Endothelial cell of umbilical vein (primary cell): ENCODE measurements around the gene CCDC85C. TPM values are rescaled to one million over a fixed set of nuclear protein-coding genes. Genes with fewer than 3 reads are reported as not detected.

ENCODE experiments used
- BruUV-seq: library from RNA; stranded (reverse); fragments of 400-500 nt; replicated peaks from 2 replicates; lab custom pipeline; 2021; lab: Mats Ljungman, UMichigan
- CTCF ChIA-PET: fragments of 300-600, 350-600 bp; sonication (Branson Sonifier 250); formaldehyde crosslinking; loops from one replicate; lab custom pipeline; 2021; ENCODE audit warnings: antibody characterized with exemption, inconsistent platforms; lab: Charles Lee
- POLR2A ChIA-PET: fragments of 300-600, 350-600 bp; sonication (Branson Sonifier 250); formaldehyde crosslinking; loops from one replicate; lab custom pipeline; 2021; ENCODE audit warnings: antibody characterized with exemption, inconsistent platforms; lab: Charles Lee
- DNase-seq: peaks from one replicate; pipeline ENCODE4 v3.0.0-alpha.2; 2011; ENCODE audit warnings: low read depth, low spot score
- FAIRE-seq: peaks from 2 replicates; lab custom pipeline; 2011; peaks lifted over from hg19 to GRCh38; lab: Jason Lieb, UNC
- H2AFZ ChIP-seq: 2 replicates; pipeline ENCODE4 v1.6.0; 2012; ENCODE audit warnings: low read depth, low read length, control low read depth, inconsistent platforms
- H3K27ac ChIP-seq: 2 replicates; pipeline ENCODE4 v1.5.1; 2011; ENCODE audit warnings: low read depth, mild to moderate bottlenecking, control low read depth, low read length, moderate library complexity; ENCODE audit not compliant: insufficient read depth
- H3K27me3 ChIP-seq, 2 experiments: 2 replicates each; pipeline versions ENCODE4 v1.6.0 to v1.6.1; 2011; ENCODE audit warnings: low read length in 2 of 2, mixed read lengths in 1 of 2; ENCODE audit not compliant: control insufficient read depth in 2 of 2, insufficient read depth in 2 of 2
- H3K36me3 ChIP-seq, 2 experiments: 2 replicates in 1 of 2; 3 replicates in 1 of 2; pipeline ENCODE4 v1.5.1; 2011; ENCODE audit warnings: low read length in 2 of 2, mild to moderate bottlenecking in 1 of 2, moderate library complexity in 1 of 2; ENCODE audit not compliant: control insufficient read depth in 2 of 2, insufficient read depth in 2 of 2; ENCODE audit errors: extremely low read depth in 1 of 2
- H3K4me1 ChIP-seq: 3 replicates; pipeline ENCODE4 v1.5.1; 2011; ENCODE audit warnings: mild to moderate bottlenecking, low read length; ENCODE audit not compliant: control insufficient read depth, insufficient read depth; ENCODE audit errors: extremely low read depth
- H3K4me2 ChIP-seq: 2 replicates; pipeline ENCODE4 v1.6.1; 2011; ENCODE audit warnings: low read length, control low read depth, mixed read lengths; ENCODE audit not compliant: insufficient read depth
- H3K4me3 ChIP-seq, 3 experiments: fragments of 200-600 bp in 1 of 3; sonication (generic), shearing (Covaris generic) in 1 of 3; replicated peaks in 1 of 3; 2 replicates each; pipeline ENCODE4 v1.5.1; 2011 to 2016; ENCODE audit warnings: control low read depth in 3 of 3, low read length in 3 of 3, mild to moderate bottlenecking in 2 of 3, inconsistent platforms in 1 of 3, low read depth in 1 of 3, moderate library complexity in 1 of 3; ENCODE audit not compliant: insufficient read depth in 1 of 3
- H3K79me2 ChIP-seq: 2 replicates; pipeline ENCODE4 v1.6.0; 2012; ENCODE audit warnings: low read length, inconsistent platforms; ENCODE audit not compliant: control insufficient read depth, insufficient read depth
- H3K9ac ChIP-seq: replicated peaks from 2 replicates; pipeline ENCODE3; 2011; ENCODE audit warnings: low read length, control low read depth; ENCODE audit not compliant: insufficient read depth; ENCODE audit errors: extremely low read depth
- H3K9me1 ChIP-seq: replicated peaks from 3 replicates; pipeline ENCODE4 v1.6.0; 2011; ENCODE audit warnings: mild to moderate bottlenecking, low read length; ENCODE audit not compliant: control insufficient read depth, insufficient read depth; ENCODE audit errors: extremely low read depth
- H3K9me3 ChIP-seq: replicated peaks from 2 replicates; pipeline ENCODE4 v1.5.1; 2012; ENCODE audit warnings: low read length, inconsistent platforms; ENCODE audit not compliant: control insufficient read depth, insufficient read depth
- H4K20me1 ChIP-seq: replicated peaks from 2 replicates; pipeline ENCODE3; 2011; ENCODE audit warnings: mild to moderate bottlenecking, low read length; ENCODE audit not compliant: control insufficient read depth, insufficient read depth; ENCODE audit errors: extremely low read depth
- POLR2A ChIP-seq: IDR thresholded peaks from 2 replicates; pipeline ENCODE4 v1.6.1; 2012; ENCODE audit warnings: low read depth, mild to moderate bottlenecking, control low read depth, low read length
- dilution Hi-C: fragments of 300-500 bp; cut with MboI; formaldehyde crosslinking; loops from one replicate; pipeline ENCODE4 v1.15.0; 2019; ENCODE audit warnings: low sequenced_read_pairs; ENCODE audit not compliant: extremely low pct_ligation_motif_present
- intact Hi-C: fragments of 100-400 bp; cut with micrococcal nuclease; formaldehyde crosslinking; loops from one replicate; pipeline ENCODE4 v1.10.0; 2022
- polyA plus RNA-seq, 4 experiments: library from polyadenylated mRNA; depleted of rRNA in 3 of 4; stranded (reverse) in 3 of 4; unstranded in 1 of 4; fragments of >200 nt; gene quantifications; 2 replicates each; pipeline versions ENCODE4 v1.2.1 to v1.2.3, GENCODE V29; 2011 to 2012; ENCODE audit warnings: missing spikeins in 1 of 4
- total RNA-seq: library from RNA; stranded (reverse); gene quantifications from 2 replicates; pipeline ENCODE4 v1.2.3, GENCODE V29; 2021
- TF ChIP-seq, protein P1 (sequence below), 2 donors: IDR thresholded peaks; 1 replicate in 1 of 2; 2 replicates in 1 of 2; pipeline ENCODE4 v1.5.1; 2011; ENCODE audit warnings: low read length in 2 of 2, mild to moderate bottlenecking in 2 of 2, moderate library complexity in 2 of 2, control low read depth in 1 of 2, inconsistent platforms in 1 of 2, low read depth in 1 of 2; ENCODE audit not compliant: insufficient read depth in 1 of 2; ENCODE audit errors: extremely low read depth in 1 of 2

The CCDC85C gene
- total and polyA plus RNA-seq, 2 donors (not counting 3 experiments of a cell fraction or from before 2014, with no cell fraction given), result 7.5 to 17.8 TPM

- no peaks in the 10 kb centered on the region for H3K9me3 ChIP-seq
- no peaks in the 10 kb centered on the region for H4K20me1 ChIP-seq
- FAIRE-seq (no peak), DNase-seq (no peak)
- no peak for TF ChIP-seq POLR2A
- TF ChIP-seq, protein P1, sequence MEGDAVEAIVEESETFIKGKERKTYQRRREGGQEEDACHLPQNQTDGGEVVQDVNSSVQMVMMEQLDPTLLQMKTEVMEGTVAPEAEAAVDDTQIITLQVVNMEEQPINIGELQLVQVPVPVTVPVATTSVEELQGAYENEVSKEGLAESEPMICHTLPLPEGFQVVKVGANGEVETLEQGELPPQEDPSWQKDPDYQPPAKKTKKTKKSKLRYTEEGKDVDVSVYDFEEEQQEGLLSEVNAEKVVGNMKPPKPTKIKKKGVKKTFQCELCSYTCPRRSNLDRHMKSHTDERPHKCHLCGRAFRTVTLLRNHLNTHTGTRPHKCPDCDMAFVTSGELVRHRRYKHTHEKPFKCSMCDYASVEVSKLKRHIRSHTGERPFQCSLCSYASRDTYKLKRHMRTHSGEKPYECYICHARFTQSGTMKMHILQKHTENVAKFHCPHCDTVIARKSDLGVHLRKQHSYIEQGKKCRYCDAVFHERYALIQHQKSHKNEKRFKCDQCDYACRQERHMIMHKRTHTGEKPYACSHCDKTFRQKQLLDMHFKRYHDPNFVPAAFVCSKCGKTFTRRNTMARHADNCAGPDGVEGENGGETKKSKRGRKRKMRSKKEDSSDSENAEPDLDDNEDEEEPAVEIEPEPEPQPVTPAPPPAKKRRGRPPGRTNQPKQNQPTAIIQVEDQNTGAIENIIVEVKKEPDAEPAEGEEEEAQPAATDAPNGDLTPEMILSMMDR (IDR thresholded peaks at IDR 0.05; ENCODE audit: extremely low read depth in 1 of 2, insufficient read depth in 1 of 2, low read depth in 1 of 2, low read length in 2 of 2), result peak in 1 of 2 donors; percentile 20
- H3K36me3 ChIP-seq, result no peaks in the 10 kb centered on the region
- H3K27ac ChIP-seq, result no peak overlapping the region
- ChIA-PET POLR2A (no interaction called here), CTCF (interaction anchor here (0.8 to 3.6 kb wide), 11 partner anchors 9 to 54 kb away, joined by 3 to 15 read pairs (median 3); partner anchors contain the start of gene CCDC85C)
- no peak overlapping the region for H3K4me2 ChIP-seq
- H3K27me3 ChIP-seq, result no peaks in the 10 kb centered on the region
- no peaks in the 10 kb centered on the region for H3K9me1 ChIP-seq
- dilution Hi-C loops, result no loop called here
- H3K79me2 ChIP-seq, result no peaks in the 10 kb centered on the region
- intact Hi-C loops, result loop anchor here (1.0 kb wide), 1 partner anchor 12 kb away; no protein-coding TSS in a partner anchor
- H3K9ac ChIP-seq, result no peak overlapping the region
- H3K4me1 ChIP-seq, result peaks cover 4% of the 10 kb centered on the region
- BruUV-seq, result no TSS peak
- H3K4me3 ChIP-seq, result no peak overlapping the region
- H2AFZ ChIP-seq, result no peak overlapping the region
Measured at GRCh38 chr14:99575043-99576023, 28.7 kb downstream of the CCDC85C start.
